HUDEP-2 (cell line): ENCODE measurements around the gene SYT15.

Experiments
- DNase-seq, 76 experiments: peaks; one replicate each; lab custom pipeline; 2025; ENCODE audit not compliant: unreplicated experiment in 76 of 76; lab: John Stamatoyannopoulos, UW

Gene SYT15

DNA sequence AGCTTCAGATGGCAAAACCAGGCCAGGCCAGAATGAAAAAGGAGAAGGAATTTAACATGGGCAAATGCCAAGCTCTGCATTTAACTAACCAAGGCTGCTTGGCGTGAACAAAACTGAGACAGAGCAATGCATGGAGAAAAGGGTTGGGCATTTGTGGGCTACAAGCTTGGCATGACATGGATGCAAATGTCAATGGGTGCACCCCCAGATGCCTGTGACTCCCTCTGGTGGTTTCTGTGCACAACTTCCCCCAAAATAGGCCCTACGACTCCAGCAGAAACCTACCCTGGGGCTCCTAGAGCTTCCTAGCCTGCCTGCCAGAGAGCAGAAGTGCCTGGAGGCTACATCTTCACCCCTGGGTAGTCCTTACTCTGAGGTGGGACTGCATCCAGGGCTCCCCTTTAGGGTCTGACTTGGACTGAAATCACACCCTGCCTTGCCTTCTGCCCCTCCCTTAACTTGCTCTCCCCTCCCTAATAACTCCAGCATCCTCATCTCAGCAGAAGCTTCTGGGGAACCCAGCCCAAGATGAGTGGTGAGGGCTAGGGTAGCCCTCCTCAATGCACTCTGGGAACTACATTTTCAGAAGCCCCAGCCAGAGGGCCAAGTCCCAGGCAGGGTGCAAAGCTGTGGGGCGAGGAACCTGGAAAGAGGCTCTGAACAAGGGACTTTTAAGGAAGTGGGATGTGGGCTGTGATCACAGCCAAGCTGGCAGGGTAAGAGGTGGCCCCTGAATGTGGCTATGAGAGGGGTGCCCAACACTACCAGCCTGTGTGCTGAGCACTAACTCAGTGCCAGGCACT is 33.7 kb upstream of the SYT15 start:
- DNase-seq: peak in 17 of 76 experiments; percentile 9 to 45 (median 23)

DNA sequence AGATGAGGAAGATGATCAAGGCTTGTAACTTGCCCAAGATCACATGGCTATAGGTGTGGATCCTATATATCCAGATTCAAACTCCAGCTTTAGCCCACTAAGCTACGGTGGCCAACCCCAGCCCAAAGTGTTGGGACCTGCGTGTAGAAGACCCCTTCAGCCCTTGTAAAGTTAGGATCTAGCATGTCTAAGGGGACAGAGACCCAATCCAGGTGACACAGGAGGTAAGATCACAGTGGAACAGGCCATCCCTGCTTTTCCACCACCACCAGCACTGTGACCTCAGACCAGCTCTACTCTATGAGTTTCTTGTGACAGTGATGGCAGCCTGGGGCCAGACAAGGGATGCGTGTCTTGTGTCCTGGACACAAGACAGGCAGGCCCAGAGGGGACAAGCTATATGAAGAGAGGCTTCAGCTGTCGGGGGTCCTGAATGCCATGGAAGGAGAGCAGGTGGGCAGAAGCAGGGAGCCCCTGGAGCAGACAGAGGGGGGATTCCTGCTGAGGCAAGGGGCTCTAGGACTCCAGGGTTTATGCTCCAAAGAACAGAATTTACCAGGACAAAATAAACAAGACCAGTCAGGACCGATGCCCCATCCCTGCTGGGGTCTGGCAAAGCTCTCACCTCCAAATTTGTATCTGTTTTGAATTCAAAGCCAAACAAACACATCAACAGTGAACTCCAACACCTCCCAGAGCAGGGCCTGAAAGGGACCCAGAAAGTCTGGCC is 32.9 kb upstream of the SYT15 start:
- DNase-seq: no peak

DNA sequence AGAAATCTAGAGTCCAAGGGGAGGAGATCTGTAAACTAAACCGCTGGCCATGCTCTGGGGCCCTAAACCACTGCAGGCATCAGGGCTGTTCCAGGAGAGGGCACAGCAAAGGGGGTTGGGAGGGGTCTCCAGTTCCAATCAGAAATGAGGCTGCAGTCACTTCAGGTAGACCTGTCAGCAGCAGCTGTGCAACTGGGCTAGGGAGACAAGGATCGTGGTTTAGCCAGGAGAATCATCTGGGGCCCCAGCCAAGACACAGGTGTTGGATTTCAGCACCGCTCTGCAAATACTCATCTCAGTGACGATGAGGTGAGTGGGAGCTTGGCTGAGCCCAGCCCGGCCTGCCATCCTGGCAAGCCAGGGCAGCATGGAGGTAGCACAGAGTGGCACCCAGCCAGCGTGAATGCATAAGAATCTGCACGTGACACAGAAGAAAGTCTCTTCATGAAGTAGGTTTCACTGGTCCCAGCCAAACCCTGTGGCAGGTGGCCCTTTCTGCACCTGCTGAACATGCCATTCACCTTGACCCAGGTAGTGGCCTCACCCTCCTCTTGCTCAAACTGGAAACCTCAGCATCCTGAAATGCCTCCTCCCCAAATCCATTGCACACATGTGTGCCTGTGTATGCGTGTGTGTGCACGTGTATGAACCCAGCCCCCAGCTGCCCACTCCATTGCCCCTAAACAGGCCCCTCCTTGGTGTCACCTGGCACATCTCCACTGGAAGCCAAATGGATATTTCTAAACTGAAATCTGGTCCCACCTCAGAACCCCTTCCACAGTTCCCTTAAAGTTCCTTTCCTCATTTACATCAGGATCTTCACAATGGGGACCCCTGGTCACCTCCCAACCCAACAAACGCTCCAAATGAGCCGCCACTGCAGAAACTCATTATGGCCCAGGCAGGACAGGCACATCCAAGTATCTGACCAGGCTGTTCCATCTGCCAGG is 32.1 kb upstream of the SYT15 start:
- no peak for DNase-seq

DNA sequence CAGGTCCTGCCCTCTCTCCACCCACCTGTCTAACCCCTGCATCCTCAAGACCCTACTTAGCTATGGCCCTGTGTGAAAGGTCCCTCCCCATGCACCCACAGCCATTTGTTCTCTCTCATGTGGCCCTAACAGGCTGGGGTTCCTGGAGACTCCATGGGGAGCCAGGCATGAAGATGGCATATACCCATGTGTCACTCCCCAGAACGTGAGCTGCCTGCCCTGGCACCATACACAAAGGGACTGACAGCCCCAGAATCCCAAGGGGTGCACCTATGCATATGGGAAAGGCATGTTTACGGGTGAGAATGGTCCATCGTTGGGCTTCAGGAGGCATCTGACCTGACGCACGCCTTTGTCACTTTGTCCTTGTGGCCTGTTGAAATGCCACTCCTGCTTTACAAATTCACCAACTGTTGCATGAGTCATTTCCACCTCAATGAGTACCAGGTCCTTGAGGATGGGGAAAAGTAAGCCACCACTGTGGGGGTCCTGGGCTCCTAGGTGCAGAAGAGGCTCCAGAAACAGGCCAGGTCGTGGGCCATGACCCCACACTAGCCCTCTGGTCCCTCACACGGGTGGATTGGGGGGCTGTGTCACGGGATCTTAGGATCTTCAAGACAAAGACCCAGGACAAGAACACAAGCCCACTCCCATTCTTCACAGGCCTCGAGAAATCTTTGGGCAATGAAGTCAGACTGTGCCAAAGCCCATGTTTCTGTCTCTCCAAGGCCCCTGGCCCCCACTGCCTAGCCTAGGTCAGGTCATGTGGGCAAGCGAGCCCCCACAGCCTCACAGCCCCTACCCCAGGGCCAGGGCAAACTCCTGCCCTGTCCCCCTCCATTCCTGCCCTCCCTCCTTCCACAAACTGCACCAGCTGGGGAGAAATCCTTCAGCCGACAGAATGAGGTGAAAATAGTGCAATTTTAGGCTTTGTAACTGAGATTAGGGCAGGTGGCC is 31.1 kb upstream of the SYT15 start:
- no peak for DNase-seq

DNA sequence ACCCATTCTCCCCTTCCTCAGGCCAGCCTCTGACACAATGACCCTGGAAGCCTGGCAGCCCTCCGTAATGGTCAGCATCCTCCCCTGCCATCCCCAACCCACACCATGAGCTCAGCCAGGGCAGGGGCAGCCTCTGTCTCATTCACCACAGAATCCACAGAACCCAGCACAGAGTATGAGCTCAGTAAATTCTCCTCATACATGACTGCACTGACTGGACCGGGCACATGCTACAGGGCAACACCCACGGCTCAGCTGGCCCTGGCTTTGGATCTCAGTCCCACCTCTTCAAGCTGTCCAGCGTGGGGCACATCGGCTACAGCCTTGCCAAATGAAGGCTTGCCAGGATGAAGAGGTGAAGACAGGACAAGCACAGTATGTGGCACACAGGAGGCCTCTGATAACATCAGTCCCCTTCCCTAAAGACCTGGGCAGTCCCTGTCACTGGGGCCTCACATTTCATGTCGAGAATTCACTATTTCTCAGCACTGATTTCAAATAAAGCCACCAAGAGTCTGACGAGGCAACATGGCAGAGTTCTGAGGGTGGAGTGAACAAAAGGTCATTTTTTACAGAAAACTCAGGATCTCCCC is 30.3 kb upstream of the SYT15 start:
- DNase-seq: no peak

DNA sequence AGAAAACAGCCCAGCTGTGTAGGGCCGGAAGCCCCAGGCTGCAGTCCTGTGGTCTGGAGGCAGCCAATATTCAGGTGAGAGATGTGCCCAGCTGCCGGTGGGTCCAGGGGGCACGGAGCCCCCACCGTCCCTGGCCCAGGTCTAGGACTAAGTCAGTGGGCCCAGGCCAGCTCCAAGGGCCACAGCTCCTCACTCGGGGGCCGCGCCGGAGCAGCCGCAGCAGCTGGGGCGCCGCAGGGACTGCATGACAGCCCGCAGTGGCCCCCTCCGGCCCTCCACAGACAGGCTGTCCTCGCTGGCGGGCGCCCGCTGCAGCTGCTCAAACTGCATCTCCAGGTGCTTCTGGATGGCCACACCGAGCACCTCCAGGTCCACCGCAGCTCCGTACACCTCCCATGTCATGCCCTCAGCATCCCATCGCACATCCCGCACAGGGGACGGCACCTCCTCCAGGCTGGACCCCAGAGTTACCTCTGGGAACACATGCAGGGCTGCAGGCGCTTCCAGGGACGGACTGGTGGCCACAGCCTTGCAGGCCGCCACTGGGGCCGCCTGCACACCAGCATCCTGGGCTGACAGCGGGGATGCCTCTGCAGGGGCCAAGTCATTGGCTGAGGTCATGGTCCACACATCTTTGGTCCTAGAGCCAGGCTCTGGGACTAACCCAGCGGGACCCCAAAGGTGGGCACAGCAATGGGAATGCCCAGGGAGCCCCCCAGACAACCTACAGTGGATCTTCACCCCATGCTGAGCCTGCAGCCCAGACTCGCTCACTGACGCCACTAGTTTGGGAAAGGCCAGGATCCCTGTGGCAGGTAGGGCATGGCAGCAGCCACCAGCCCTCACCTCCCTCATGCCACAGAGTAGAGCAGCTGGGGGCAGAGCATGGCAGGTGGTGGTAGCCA is 29.5 kb upstream of the SYT15 start:
- no peak for DNase-seq

DNA sequence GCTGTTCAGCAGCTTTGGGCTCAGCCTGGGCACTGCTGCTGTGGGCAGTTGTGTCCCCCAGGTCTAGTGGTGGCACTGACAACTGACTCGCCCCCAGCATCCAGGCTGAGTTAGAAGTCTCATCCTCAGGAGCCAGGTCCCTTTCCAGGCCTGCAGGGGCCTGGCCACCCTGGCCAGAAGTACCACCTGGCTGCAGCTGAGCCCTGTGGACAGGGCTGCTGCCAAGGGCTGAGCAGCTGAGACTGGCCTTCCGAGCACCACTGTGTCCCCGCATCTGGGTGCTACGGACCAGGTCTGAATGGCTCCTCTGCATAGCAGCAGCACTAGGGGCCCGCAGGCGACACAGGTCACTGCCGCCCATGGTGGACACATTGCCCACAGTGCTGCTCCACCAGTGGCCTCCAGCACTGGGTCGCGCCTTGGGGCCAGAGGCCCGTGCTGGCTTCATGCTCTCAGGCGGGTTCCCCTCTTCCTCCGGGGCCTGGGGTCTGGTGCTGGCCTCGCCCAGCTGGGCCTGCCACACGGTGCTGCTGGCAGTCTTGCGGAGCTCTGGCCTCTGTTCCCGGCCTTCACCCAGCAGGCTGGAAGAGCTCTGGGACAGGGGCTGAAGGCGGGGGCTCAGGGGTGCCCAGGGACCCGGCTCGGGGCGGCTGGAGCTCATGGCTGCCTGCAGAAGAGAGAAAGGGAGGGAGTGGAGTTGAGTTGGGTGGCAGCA is 28.7 kb upstream of the SYT15 start:
- DNase-seq: no peak

DNA sequence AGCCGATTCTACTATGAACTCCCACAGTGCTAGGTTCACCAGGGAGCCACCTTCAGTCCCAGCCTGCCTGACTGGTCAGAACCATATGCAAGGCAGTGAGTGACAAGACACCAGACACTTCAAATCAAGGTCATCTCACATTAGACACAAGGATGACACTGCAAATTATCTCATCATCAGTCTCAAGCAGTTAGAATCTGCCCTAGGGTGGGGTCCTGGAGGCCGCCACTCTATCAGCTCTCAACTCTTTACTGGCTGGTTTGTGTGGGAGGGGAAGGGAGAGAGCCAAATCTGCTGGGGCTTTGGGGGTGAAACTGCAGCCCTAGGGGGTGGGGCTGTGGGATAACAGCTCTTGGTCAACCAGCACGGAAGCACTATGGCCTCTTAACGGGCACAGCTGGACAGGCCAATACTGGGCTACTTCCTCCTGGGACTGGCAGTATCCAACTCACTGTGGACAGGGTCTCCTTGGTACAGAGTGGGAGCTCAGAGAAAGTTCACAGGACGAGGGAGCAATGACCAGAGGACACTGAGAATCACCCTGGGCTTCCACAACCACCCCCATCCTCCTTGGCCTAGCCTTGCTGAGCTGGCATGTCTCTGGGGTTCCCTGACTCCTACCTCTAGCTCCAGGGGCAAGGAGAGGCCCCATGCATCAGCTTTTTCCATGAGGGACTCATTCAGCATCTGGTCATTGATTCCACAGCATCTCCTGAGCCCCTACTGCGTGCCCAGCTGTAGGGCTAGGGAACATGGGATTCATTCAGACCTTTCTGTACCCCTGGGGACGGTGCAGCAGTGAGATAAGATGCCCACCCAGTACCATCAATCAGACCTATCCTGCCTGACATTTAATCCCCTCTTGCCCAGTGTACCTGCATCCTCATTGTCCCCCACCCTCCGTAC is 27.9 kb upstream of the SYT15 start:
- peak in 74 of 76 experiments; percentile 29 to 95 (median 71) for DNase-seq

DNA sequence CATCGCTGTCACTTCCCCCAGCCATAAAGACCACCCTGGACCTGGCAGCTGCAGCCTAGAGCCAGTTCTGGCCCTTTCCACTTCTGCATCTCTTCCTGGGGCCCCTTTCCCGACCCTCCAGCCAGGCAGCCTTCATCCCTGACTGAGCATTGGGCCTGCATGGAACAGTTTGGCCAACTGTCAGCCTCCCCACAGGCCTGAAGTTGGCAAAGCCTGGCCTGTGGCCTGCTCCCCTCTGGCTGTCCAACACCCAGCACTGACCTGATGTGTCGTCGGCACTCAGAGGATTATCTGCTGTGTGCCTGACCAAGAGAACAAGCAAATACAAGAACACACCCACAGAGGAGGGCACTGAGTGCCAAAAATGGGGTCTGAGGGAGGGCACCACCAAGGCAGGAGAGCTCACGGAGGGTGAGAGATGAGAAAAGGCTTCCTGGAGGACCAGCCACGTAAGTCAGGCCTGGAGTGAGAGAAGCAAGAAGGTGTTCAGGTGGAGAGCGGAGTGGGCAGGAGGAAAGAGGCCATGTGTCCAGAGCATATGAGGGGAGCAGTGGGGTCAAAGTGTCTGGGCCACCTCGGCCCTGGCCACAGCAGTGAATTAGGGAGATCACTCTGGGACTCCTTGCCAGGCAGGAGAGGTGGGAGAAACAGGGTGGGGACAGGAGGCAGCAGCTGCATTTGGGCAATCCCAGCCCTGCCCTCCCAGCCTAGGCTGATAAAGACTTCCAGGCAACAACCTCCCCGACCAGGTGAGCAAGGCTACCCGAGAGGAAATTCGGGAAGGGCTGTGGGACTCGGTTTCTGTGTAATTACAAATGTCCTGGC is 27.0 kb upstream of the SYT15 start:
- DNase-seq: no peak

DNA sequence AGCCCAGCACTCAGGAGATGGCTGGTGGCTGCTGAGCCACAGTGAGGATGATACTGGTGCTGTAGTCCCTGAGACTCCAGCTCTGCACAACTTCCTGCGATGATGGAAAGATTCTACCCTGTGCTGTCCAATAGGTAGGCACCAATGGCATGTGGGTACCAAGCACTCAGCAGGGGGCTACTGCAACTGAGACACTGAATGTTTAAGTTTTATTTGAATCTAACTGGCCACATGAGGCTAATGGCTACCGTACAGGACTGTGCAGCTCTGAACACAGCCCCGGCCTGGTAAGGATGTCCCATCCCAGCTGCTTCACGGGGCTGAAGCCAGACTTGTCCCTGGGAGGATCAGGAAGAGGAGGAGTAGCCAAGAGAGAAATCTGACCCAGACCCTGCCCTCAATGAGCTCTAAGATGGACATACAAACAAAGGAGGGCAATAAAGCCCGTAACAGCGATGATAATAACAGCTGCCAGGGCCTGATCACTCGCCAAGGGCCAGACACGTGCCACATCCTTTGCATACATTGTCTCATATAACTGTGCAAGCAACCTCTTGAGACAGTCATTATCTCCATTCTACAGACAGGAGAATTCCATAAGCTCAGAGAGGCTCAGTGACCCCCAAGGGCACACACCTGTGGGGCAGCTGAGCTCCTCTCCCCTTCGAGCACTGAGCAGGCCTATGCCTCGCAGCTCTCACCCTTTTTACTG is 26.2 kb upstream of the SYT15 start:
- peak in 1 of 76 experiments; percentile 22 for DNase-seq

DNA sequence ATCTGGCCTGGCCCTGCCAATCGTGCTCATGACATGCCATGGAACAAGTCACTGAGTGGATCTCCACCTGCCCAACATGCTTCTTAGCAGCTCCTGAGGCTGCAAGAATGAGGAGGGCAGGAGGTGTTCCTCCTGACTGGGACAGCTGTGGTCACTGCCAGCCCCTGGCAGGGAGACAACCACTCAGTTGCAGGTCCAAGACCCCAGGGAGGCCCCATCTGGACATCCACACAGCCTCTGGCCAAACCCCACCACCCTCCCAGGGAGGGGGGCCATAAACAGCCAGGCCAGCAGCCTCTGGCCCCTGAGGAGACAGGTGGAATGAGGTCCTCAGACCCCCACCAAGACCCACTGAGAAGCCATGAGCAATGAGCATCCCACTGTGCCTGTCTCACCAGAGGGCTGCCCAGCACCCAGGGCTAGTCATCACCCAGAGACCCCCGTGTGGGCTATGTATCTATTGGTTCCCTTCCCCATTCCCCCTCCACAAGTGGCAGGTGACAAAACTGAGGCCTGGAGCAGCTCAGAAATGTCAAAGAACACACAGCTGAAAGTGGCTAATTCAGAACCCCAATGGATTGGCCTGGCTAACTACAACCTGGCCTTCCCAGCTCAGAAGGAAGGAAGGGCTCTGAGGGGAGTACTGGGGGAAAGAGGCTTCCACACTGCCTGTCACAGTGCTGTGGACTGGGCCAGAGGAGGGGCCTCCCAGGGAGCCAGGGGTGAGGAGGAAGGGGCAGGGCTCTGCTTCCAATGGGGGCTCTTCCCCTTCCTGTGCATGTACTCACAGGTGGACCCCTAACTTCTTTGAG is 25.5 kb upstream of the SYT15 start:
- no peak for DNase-seq

DNA sequence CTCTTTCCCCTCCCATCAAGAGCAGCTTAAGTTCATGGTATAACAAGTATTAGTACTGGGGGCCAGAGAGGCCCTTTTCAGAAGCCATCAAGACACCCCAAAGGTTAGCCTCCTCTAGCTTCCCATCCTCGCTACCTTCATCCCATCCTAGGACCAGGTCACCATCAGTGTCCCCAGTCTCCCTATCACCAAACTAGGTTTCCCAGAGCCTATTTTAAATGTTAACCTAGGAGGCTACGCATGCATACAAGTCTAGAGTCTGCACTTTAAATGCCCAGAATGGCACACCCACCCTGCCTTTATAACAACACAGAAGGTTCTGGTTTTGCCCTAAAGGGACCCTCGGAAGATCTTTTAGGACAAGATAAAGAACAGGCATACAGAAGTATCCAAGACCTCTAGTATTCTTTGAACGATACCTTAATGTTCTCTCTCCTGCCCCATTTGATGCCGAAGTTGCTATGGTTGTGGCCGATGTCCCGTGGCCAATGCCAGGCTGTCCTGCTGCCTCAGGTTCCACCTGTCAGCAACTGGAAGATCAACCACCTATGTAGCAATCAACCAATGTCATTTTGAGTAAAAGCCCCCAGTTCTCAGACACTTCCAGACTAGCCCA is 24.7 kb upstream of the SYT15 start:
- DNase-seq: no peak

DNA sequence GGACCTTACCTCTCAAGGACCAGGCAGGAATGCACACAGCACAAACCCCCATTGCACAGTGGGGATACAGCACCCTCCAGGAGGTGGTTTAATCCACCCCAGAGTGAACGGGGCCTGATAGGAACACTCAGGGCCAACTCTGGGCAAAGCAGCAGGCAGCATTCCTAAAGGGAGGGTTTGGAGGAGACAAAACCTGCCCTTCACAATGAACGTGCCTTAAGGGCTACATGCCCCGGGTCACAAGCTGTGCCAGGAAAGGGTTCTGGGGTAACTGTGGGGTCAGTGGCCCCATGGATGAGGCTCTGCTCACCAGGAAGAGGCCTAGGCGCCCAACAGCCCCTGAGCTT is 23.6 kb upstream of the SYT15 start:
- no peak for DNase-seq
